Kidney (tissue), 14 donors: Measurements from ENCODE around the gene CYTH3. TPM values are rescaled to one million over a fixed set of nuclear protein-coding genes. Genes with fewer than 3 reads are reported as not detected.
A peak's percentile ranks its signal among the peaks of the same experiment; 100 is the strongest.

Experiments used
- DNase-seq, 5 donors: peaks; one replicate each; pipeline ENCODE4 v3.0.0-alpha.2; 2013 to 2020
- FAIRE-seq: peaks from 2 replicates; lab custom pipeline; 2012; peaks lifted over from hg19 to GRCh38; lab: Jason Lieb, UNC
- H3K27ac ChIP-seq, 2 donors: one replicate each; pipeline ENCODE4 v1.7.0; 2013; ENCODE audit warnings: low read depth in 2 of 2, low read length in 2 of 2, inconsistent platforms in 1 of 2
- H3K27me3 ChIP-seq: one replicate; pipeline ENCODE4 v1.7.1; 2013; ENCODE audit warnings: low read length, inconsistent platforms; ENCODE audit not compliant: control insufficient read depth, insufficient read depth
- H3K36me3 ChIP-seq, 3 donors: one replicate each; pipeline versions ENCODE4 v1.7.0 to v1.7.1; 2013; ENCODE audit warnings: low read length in 3 of 3, control low read depth in 1 of 3, inconsistent platforms in 1 of 3; ENCODE audit not compliant: insufficient read depth in 3 of 3, control insufficient read depth in 2 of 3
- H3K4me1 ChIP-seq, 3 donors: one replicate each; pipeline versions ENCODE4 v1.7.0 to v1.7.1; 2013; ENCODE audit warnings: low read length in 3 of 3, inconsistent platforms in 1 of 3, low read depth in 1 of 3; ENCODE audit not compliant: control insufficient read depth in 2 of 3, insufficient read depth in 2 of 3
- H3K4me3 ChIP-seq, 3 donors: one replicate each; pipeline versions ENCODE4 v1.7.0 to v1.8.1; 2013; ENCODE audit warnings: low read length in 3 of 3, control low read depth in 1 of 3, inconsistent platforms in 1 of 3
- H3K9ac ChIP-seq, 3 donors: one replicate each; pipeline versions ENCODE4 v1.7.0 to v1.7.1; 2013; ENCODE audit warnings: low read length in 3 of 3, control low read depth in 1 of 3, inconsistent platforms in 1 of 3
- H3K9me3 ChIP-seq, 3 donors: one replicate each; pipeline versions ENCODE4 v1.7.0 to v1.7.1; 2013; ENCODE audit warnings: low read length in 3 of 3, control low read depth in 1 of 3, inconsistent platforms in 1 of 3; ENCODE audit not compliant: control insufficient read depth in 2 of 3, insufficient read depth in 1 of 3
- intact Hi-C: fragments of 100-400 bp; cut with DNase I; formaldehyde crosslinking; loops from one replicate; pipeline ENCODE4 v1.11.1; 2022
- polyA plus RNA-seq: library from polyadenylated mRNA; stranded (reverse); fragments of 350-450 nt; fragmentation: Illumina TruSeq; extraction: RNeasy Lipid Tissue Mini Kit (QIAGEN cat#74804); gene quantifications from one replicate; pipeline ENCODE4 v1.2.3, GENCODE V29; 2014; ENCODE audit warnings: low read depth, low replicate concordance; ENCODE audit not compliant: insufficient read depth
- total RNA-seq: library from RNA; stranded (reverse); fragmentation: NEBNext Ultra II Directional; extraction: Animal tissue kit (Norgen Biotek cat#: 25700); gene quantifications from one replicate; pipeline ENCODE4 v1.2.1, GENCODE V29; 2021
- TF ChIP-seq, protein P1 (sequence below): IDR thresholded peaks from 3 replicates; pipeline ENCODE4 v1.5.1; 2012; ENCODE audit warnings: mild to moderate bottlenecking, moderate library complexity, borderline replicate concordance; ENCODE audit not compliant: insufficient read depth; ENCODE audit errors: extremely low read depth
- donor health status: control.
- donor health status: control.
- donor health status: control.
- donor health status: control.
- donor health status: control.
- donor health status: DM: yes; HTN: yes; CAD: no.
- donor health status: Normal renal cell carcinoma (clear cell type).

The CYTH3 gene
- total and polyA plus RNA-seq, 2 donors from 2014 or later: 9.1 to 18.5 TPM

GRCh38 chr7:6200971-6201370 lies 71.5 kb downstream of the CYTH3 start:
- TF ChIP-seq, protein P1, sequence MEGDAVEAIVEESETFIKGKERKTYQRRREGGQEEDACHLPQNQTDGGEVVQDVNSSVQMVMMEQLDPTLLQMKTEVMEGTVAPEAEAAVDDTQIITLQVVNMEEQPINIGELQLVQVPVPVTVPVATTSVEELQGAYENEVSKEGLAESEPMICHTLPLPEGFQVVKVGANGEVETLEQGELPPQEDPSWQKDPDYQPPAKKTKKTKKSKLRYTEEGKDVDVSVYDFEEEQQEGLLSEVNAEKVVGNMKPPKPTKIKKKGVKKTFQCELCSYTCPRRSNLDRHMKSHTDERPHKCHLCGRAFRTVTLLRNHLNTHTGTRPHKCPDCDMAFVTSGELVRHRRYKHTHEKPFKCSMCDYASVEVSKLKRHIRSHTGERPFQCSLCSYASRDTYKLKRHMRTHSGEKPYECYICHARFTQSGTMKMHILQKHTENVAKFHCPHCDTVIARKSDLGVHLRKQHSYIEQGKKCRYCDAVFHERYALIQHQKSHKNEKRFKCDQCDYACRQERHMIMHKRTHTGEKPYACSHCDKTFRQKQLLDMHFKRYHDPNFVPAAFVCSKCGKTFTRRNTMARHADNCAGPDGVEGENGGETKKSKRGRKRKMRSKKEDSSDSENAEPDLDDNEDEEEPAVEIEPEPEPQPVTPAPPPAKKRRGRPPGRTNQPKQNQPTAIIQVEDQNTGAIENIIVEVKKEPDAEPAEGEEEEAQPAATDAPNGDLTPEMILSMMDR: no peak
- Histone ChIP-seq H3K27ac (no peak overlapping the region), H3K4me3 (no peak overlapping the region), H3K36me3 (no peaks in the 10 kb centered on the region), H3K27me3 (no peaks in the 10 kb centered on the region), H3K9me3 (no peaks in the 10 kb centered on the region), H3K4me1 (peaks cover 0 to 12% (median 0%) of the 10 kb centered on the region in 3 donors), H3K9ac (no peak overlapping the region)
- intact Hi-C loops: no loop called here
- no peak for FAIRE-seq
- no peak for DNase-seq

- H3K27me3 ChIP-seq: no peaks in the 10 kb centered on the region
- no peaks in the 10 kb centered on the region for H3K36me3 ChIP-seq
- H3K9me3 ChIP-seq: no peaks in the 10 kb centered on the region
- H3K9ac ChIP-seq: no peak overlapping the region
- DNase-seq (peak in 3 of 5 donors; percentile 20 to 62 (median 43)), FAIRE-seq (no peak)
- TF ChIP-seq, protein P1: no peak
- no peak overlapping the region for H3K4me3 ChIP-seq
- peaks cover 0 to 12% (median 0%) of the 10 kb centered on the region in 3 donors for H3K4me1 ChIP-seq
- no peak overlapping the region for H3K27ac ChIP-seq
- intact Hi-C loops: no loop called here
These were observed 73.5 kb downstream of the CYTH3 start for GRCh38 chr7:6198689-6199595.

DNA sequence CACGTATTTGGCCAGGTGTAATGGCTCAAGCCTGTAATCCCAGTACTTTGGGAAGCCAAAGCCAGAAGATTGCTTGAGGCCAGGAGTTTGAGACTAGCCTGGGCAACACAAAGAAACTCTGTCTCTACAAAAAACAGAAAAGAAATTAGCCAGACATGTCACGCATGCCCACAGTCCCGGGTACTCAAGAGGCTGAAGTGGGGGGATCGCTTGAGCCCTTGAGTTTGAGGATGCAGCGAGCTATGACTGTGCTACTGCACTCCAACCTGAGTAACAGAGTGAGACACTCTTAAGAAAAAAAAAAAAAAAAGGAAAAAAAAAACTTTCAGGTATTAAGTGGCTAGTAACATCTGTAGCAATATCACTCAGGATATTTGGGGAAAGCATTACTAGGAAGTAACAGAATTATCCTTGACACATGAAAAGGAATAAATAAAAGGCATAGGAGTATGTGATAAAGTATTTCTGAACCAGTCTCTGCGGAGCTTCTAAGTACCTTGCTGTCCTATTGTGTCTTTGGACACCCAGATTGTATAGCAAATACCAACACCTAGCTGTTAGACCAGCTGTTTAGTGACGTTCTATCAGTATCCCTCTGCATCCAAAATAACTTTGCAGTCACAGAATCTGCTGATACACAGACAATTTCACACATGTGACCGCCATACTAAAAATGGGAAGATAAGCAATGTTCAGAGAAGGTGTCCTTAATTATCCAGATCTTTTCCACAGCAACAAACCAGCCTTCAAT lies 74.4 kb downstream of the CYTH3 start:
- FAIRE-seq (no peak), DNase-seq (peak in 1 of 5 donors; percentile 39)
- H3K36me3 ChIP-seq: no peaks in the 10 kb centered on the region

More for the DNA sequence above, 74.4 kb downstream of the CYTH3 start:
- TF ChIP-seq, protein P1: no peak
- H3K27ac ChIP-seq: no peak overlapping the region
- H3K4me3 ChIP-seq: no peak overlapping the region
- no peak overlapping the region for H3K9ac ChIP-seq
- peaks cover 0 to 12% (median 0%) of the 10 kb centered on the region in 3 donors for H3K4me1 ChIP-seq
- intact Hi-C loops: no loop called here
- H3K27me3 ChIP-seq: no peaks in the 10 kb centered on the region
- H3K9me3 ChIP-seq: no peaks in the 10 kb centered on the region
